HepG2 (cell line): Measurements from ENCODE around the gene SPTBN5. TPM values are rescaled to one million over a fixed set of nuclear protein-coding genes. Genes with fewer than 3 reads are reported as not detected.

ENCODE experiments used
- ATAC-seq: fragments of 200-7000 bp; cut with Tn5 transposase; 3 replicates; pipeline ENCODE4 v1.9.1; 2020; ENCODE audit warnings: mild to moderate bottlenecking, moderate library complexity
- BruUV-seq: library from RNA; stranded (reverse); fragments of 400-500 nt; replicated peaks from 2 replicates; lab custom pipeline; 2021; lab: Mats Ljungman, UMichigan
- CTCF ChIA-PET: fragments of 300-600 bp; formaldehyde crosslinking; extraction: SDS; loops from one replicate; lab custom pipeline; 2021; ENCODE audit warnings: low total read pairs, inconsistent platforms, low intra/inter-chr PET ratio; lab: Yijun Ruan, JAX
- POLR2A ChIA-PET: fragments of 350-600 bp; sonication (Branson Sonifier 250); formaldehyde crosslinking; loops from one replicate; lab custom pipeline; 2020; ENCODE audit warnings: antibody characterized with exemption, inconsistent platforms; lab: Yijun Ruan, JAX
- DNase-seq: peaks from one replicate; pipeline ENCODE4 v3.0.0-alpha.2; 2015; ENCODE audit warnings: low spot score
- FAIRE-seq: peaks from 3 replicates; lab custom pipeline; 2011; peaks lifted over from hg19 to GRCh38; lab: Jason Lieb, UNC
- H2AFZ ChIP-seq: one replicate; pipeline ENCODE4 v1.6.1; 2011; ENCODE audit warnings: low read length, inconsistent platforms
- H3K27ac ChIP-seq: fragments of 300-600 bp; 3 replicates; pipeline ENCODE4 v1.8.0; 2011; ENCODE audit warnings: mixed run types, mild to moderate bottlenecking, mixed read lengths, low read length, inconsistent platforms; ENCODE audit not compliant: insufficient read depth; ENCODE audit errors: extremely low read length
- H3K27me3 ChIP-seq, 2 experiments: fragments of 200-600 bp in 1 of 2; 2 replicates in 1 of 2; 3 replicates in 1 of 2; pipeline versions ENCODE4 v1.6.0 to v1.8.0; 2011; ENCODE audit warnings: low read length in 2 of 2, mild to moderate bottlenecking in 2 of 2, moderate library complexity in 2 of 2, inconsistent platforms in 1 of 2; ENCODE audit not compliant: insufficient read depth in 2 of 2, control insufficient read depth in 1 of 2
- H3K36me3 ChIP-seq, 2 experiments: fragments of 200-600 bp in 1 of 2; replicated peaks in 1 of 2; 2 replicates in 1 of 2; 3 replicates in 1 of 2; pipeline versions ENCODE4 v1.5.1 to v1.8.0; 2011; ENCODE audit warnings: low read length in 2 of 2, inconsistent platforms in 1 of 2; ENCODE audit not compliant: insufficient read depth in 2 of 2, control insufficient read depth in 1 of 2
- H3K4me1 ChIP-seq: 2 replicates; pipeline ENCODE4 v1.5.1; 2012; ENCODE audit warnings: low read length, inconsistent platforms; ENCODE audit not compliant: insufficient read depth
- H3K4me2 ChIP-seq: 2 replicates; pipeline ENCODE4 v1.6.0; 2011; ENCODE audit warnings: low read depth, low read length, inconsistent platforms
- H3K4me3 ChIP-seq, 3 experiments: fragments of 200-600 bp in 1 of 3; sonication (generic), shearing (Covaris generic) in 1 of 3; replicated peaks in 1 of 3; 2 replicates each; pipeline ENCODE4 v1.5.1; 2011 to 2016; ENCODE audit warnings: low read length in 3 of 3, inconsistent platforms in 2 of 3, low read depth in 2 of 3, mild to moderate bottlenecking in 2 of 3, control low read depth in 1 of 3, mixed read lengths in 1 of 3; ENCODE audit not compliant: insufficient read depth in 1 of 3
- H3K79me2 ChIP-seq: one replicate; pipeline ENCODE4 v1.6.1; 2011; ENCODE audit warnings: low read length, inconsistent platforms; ENCODE audit not compliant: insufficient read depth
- H3K9ac ChIP-seq: 2 replicates; pipeline ENCODE4 v1.6.0; 2011; ENCODE audit warnings: mild to moderate bottlenecking, low read depth, low read length, inconsistent platforms; ENCODE audit not compliant: insufficient read depth
- H3K9me3 ChIP-seq: 2 replicates; pipeline ENCODE4 v1.5.1; 2012; ENCODE audit warnings: mild to moderate bottlenecking, low read length
- H4K20me1 ChIP-seq: 2 replicates; pipeline ENCODE4 v1.6.0; 2011; ENCODE audit warnings: inconsistent platforms, mild to moderate bottlenecking, low read length, moderate library complexity; ENCODE audit not compliant: insufficient read depth
- FOXP4 ChIP-seq: sonication (generic); formaldehyde crosslinking; IDR thresholded peaks from 2 replicates; pipeline ENCODE4 v1.4.0; 2020; ENCODE audit warnings: missing genetic modification reagents
- HNF1B ChIP-seq: sonication (generic); formaldehyde crosslinking; IDR thresholded peaks from 2 replicates; pipeline ENCODE4 v1.5.1; 2020; ENCODE audit warnings: mild to moderate bottlenecking, moderate library complexity, missing genetic modification reagents
- NFE2 ChIP-seq: sonication (generic); formaldehyde crosslinking; IDR thresholded peaks from 2 replicates; pipeline ENCODE4 v1.4.0; 2020; ENCODE audit warnings: missing genetic modification reagents
- ZNF205 ChIP-seq: IDR thresholded peaks from 2 replicates; pipeline ENCODE4 v1.6.1; 2018; ENCODE audit warnings: missing biosample characterization, missing genetic modification reagents
- WGBS: methylation state at CpG from one replicate; pipeline ENCODE4 v1.1.6; 2017; ENCODE audit warnings: low lambda C conversion rate; 5-methylcytosine and 5-hydroxymethylcytosine counted together
- in situ Hi-C: cut with HindIII; loops from 2 replicates; pipeline ENCODE4 v1.10.0; 2017; ENCODE audit warnings: low pct_unique_long_range_greater_than_20kb; ENCODE audit not compliant: extremely low pct_ligation_motif_present
- intact Hi-C: fragments of 100-400 bp; cut with micrococcal nuclease; formaldehyde crosslinking; loops from one replicate; pipeline ENCODE4 v1.10.0; 2022; ENCODE audit not compliant: unreplicated experiment
- polyA plus RNA-seq, 8 experiments: library from polyadenylated mRNA; depleted of rRNA in 3 of 8; stranded (reverse) in 7 of 8; unstranded in 1 of 8; fragments of >200 nt; fragmentation: Illumina TruSeq in 4 of 8; extraction: Trizol in 4 of 8; gene quantifications; 2 replicates each; pipeline versions ENCODE4 v1.2.1 to v1.2.3, GENCODE V29; 2011 to 2016; ENCODE audit warnings: low read depth in 4 of 8, missing spikeins in 1 of 8, mixed read lengths in 1 of 8; ENCODE audit not compliant: insufficient read depth in 1 of 8
- total RNA-seq, 5 experiments: library from RNA; depleted of rRNA; stranded (reverse); fragments of >200 nt; fragmentation: Illumina TruSeq; extraction: Trizol; gene quantifications; 2 replicates each; pipeline ENCODE4 v1.2.3, GENCODE V29; 2016; ENCODE audit warnings: low read depth in 1 of 5

SPTBN5 gene
- total and polyA plus RNA-seq, 2 of the 13 experiments (the other 11 are each of a cell fraction or from before 2014, with no cell fraction given): 0.01 to 0.07 TPM

GRCh38 chr15:41819455-41820050 lies 74.3 kb downstream of the SPTBN5 start:
- in situ Hi-C loops: no loop called here
- ATAC-seq: no peak
- BruUV-seq: no TSS peak
- H3K27ac ChIP-seq: no peak overlapping the region
- H3K9ac ChIP-seq: no peak overlapping the region
- H3K36me3 ChIP-seq: peaks cover 3 to 28% of the 10 kb centered on the region in 2 experiments; a peak in 4 of 5 replicates
- DNase-seq: no peak
- H4K20me1 ChIP-seq: no peaks in the 10 kb centered on the region
- no peak overlapping the region for H3K4me3 ChIP-seq
- ChIA-PET POLR2A (no interaction called here), CTCF (no interaction called here)
- intact Hi-C loops: no loop called here
- H3K79me2 ChIP-seq: no peaks in the 10 kb centered on the region
- H3K4me1 ChIP-seq: no peaks in the 10 kb centered on the region
- no peaks in the 10 kb centered on the region for H3K9me3 ChIP-seq
- H2AFZ ChIP-seq: no peak overlapping the region
- TF ChIP-seq ZNF205 (CRISPR knock-in tag) (no peak), FOXP4 (CRISPR knock-in tag) (no peak), HNF1B (CRISPR knock-in tag) (no peak), NFE2 (CRISPR knock-in tag) (no peak)
- WGBS: 93% methylated on average over 7 of the region's 9 CpGs
- no peaks in the 10 kb centered on the region for H3K27me3 ChIP-seq
- H3K4me2 ChIP-seq: no peak overlapping the region
- FAIRE-seq: no peak
